HEK293 (cell line): ENCODE results near the gene CBLL2.

ENCODE experiments used
- ZNF248 ChIP-seq: fragments of 450-650 bp; formaldehyde crosslinking; IDR thresholded peaks from 2 replicates; pipeline ENCODE4 v1.5.1; 2017; ENCODE audit warnings: missing biosample characterization, missing genetic modification characterization
- ZNF549 ChIP-seq: fragments of 450-650 bp; IDR thresholded peaks from 2 replicates; pipeline ENCODE4 v1.5.1; 2018; ENCODE audit warnings: missing biosample characterization, missing genetic modification characterization, mild to moderate bottlenecking, inconsistent platforms, moderate library complexity
- ZNF558 ChIP-seq: fragments of 450-650 bp; formaldehyde crosslinking; IDR thresholded peaks from 2 replicates; pipeline ENCODE4 v1.5.1; 2016; ENCODE audit warnings: missing biosample characterization, missing genetic modification characterization
- ZNF600 ChIP-seq: fragments of 450-650 bp; formaldehyde crosslinking; IDR thresholded peaks from 2 replicates; pipeline ENCODE4 v1.5.1; 2016; ENCODE audit warnings: missing biosample characterization, missing genetic modification characterization
- ZNF785 ChIP-seq: fragments of 450-650 bp; formaldehyde crosslinking; IDR thresholded peaks from 2 replicates; pipeline ENCODE4 v1.5.1; 2016; ENCODE audit warnings: missing biosample characterization, missing genetic modification characterization
- ZSCAN23 ChIP-seq: fragments of 450-650 bp; formaldehyde crosslinking; IDR thresholded peaks from 2 replicates; pipeline ENCODE4 v1.5.1; 2016; ENCODE audit warnings: missing biosample characterization, missing genetic modification characterization
- TF ChIP-seq, protein P1 (sequence below): fragments of 450-650 bp; formaldehyde crosslinking; conservative IDR thresholded peaks from 2 replicates; pipeline ENCODE4 v1.5.1; 2016; ENCODE audit warnings: low read depth, missing biosample characterization, missing genetic modification characterization
- TF ChIP-seq, protein P2 (sequence below): fragments of 450-650 bp; formaldehyde crosslinking; IDR thresholded peaks from 2 replicates; pipeline ENCODE4 v1.5.1; 2016; ENCODE audit warnings: missing biosample characterization, missing genetic modification characterization
- TF ChIP-seq, protein P3 (sequence below): fragments of 450-650 bp; formaldehyde crosslinking; IDR thresholded peaks from 2 replicates; pipeline ENCODE4 v1.5.0; 2017; ENCODE audit warnings: missing biosample characterization, missing genetic modification characterization, borderline replicate concordance
- TF ChIP-seq, protein P4 (sequence below): fragments of 450-650 bp; formaldehyde crosslinking; IDR thresholded peaks from 2 replicates; pipeline ENCODE4 v1.5.1; 2016; ENCODE audit warnings: missing biosample characterization, missing genetic modification characterization
- TF ChIP-seq, protein P5 (sequence below): fragments of 450-650 bp; IDR thresholded peaks from 2 replicates; pipeline ENCODE4 v1.5.1; 2018; ENCODE audit warnings: missing biosample characterization, mild to moderate bottlenecking, missing genetic modification characterization
- TF ChIP-seq, protein P6 (sequence below): fragments of 450-650 bp; formaldehyde crosslinking; IDR thresholded peaks from 2 replicates; pipeline ENCODE4 v1.5.1; 2017; ENCODE audit warnings: missing biosample characterization, missing genetic modification characterization

CBLL2 gene

DNA sequence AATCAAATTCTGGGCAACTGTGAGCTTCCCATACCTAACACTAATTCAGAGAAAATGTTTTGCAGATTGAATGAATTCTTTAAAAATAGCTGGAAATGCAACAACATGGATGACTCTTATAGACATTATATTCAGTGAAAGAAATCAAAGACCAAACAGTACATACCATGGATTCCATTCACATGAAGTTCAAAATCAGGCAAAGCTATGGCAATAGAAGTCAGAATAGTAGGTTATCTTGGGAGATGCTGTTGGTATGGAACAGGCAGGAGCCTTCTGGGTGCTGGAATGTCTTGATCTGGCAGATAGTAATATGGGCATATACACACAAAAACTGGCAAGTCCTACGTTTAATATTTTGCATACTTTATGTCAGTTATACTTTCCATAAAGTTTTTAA lies 25.5 kb upstream of the CBLL2 start (continued):
- TF ChIP-seq, protein P1, sequence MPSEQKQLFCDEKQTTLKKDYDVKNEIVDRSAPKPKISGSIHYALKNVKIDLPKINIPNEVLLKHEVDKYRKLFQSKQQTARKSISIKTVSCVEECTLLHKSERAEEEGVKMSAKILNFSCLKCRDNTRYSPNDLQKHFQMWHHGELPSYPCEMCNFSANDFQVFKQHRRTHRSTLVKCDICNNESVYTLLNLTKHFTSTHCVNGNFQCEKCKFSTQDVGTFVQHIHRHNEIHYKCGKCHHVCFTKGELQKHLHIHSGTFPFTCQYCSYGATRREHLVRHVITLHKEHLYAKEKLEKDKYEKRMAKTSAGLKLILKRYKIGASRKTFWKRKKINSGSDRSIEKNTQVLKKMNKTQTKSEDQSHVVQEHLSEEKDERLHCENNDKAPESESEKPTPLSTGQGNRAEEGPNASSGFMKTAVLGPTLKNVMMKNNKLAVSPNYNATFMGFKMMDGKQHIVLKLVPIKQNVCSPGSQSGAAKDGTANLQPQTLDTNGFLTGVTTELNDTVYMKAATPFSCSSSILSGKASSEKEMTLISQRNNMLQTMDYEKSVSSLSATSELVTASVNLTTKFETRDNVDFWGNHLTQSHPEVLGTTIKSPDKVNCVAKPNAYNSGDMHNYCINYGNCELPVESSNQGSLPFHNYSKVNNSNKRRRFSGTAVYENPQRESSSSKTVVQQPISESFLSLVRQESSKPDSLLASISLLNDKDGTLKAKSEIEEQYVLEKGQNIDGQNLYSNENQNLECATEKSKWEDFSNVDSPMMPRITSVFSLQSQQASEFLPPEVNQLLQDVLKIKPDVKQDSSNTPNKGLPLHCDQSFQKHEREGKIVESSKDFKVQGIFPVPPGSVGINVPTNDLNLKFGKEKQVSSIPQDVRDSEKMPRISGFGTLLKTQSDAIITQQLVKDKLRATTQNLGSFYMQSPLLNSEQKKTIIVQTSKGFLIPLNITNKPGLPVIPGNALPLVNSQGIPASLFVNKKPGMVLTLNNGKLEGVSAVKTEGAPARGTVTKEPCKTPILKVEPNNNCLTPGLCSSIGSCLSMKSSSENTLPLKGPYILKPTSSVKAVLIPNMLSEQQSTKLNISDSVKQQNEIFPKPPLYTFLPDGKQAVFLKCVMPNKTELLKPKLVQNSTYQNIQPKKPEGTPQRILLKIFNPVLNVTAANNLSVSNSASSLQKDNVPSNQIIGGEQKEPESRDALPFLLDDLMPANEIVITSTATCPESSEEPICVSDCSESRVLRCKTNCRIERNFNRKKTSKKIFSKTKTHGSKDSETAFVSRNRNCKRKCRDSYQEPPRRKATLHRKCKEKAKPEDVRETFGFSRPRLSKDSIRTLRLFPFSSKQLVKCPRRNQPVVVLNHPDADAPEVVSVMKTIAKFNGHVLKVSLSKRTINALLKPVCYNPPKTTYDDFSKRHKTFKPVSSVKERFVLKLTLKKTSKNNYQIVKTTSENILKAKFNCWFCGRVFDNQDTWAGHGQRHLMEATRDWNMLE (tag by site-specific recombination), result no peak
- TF ChIP-seq ZNF248 (tag by site-specific recombination) (no peak), ZNF549 (tag by site-specific recombination) (no peak), ZNF600 (tag by site-specific recombination) (no peak), ZNF785 (tag by site-specific recombination) (no peak), ZNF558 (tag by site-specific recombination) (no peak), ZSCAN23 (tag by site-specific recombination) (no peak)
- TF ChIP-seq, protein P2, sequence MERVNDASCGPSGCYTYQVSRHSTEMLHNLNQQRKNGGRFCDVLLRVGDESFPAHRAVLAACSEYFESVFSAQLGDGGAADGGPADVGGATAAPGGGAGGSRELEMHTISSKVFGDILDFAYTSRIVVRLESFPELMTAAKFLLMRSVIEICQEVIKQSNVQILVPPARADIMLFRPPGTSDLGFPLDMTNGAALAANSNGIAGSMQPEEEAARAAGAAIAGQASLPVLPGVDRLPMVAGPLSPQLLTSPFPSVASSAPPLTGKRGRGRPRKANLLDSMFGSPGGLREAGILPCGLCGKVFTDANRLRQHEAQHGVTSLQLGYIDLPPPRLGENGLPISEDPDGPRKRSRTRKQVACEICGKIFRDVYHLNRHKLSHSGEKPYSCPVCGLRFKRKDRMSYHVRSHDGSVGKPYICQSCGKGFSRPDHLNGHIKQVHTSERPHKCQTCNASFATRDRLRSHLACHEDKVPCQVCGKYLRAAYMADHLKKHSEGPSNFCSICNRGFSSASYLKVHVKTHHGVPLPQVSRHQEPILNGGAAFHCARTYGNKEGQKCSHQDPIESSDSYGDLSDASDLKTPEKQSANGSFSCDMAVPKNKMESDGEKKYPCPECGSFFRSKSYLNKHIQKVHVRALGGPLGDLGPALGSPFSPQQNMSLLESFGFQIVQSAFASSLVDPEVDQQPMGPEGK (tag by site-specific recombination), result no peak
- TF ChIP-seq, protein P3, sequence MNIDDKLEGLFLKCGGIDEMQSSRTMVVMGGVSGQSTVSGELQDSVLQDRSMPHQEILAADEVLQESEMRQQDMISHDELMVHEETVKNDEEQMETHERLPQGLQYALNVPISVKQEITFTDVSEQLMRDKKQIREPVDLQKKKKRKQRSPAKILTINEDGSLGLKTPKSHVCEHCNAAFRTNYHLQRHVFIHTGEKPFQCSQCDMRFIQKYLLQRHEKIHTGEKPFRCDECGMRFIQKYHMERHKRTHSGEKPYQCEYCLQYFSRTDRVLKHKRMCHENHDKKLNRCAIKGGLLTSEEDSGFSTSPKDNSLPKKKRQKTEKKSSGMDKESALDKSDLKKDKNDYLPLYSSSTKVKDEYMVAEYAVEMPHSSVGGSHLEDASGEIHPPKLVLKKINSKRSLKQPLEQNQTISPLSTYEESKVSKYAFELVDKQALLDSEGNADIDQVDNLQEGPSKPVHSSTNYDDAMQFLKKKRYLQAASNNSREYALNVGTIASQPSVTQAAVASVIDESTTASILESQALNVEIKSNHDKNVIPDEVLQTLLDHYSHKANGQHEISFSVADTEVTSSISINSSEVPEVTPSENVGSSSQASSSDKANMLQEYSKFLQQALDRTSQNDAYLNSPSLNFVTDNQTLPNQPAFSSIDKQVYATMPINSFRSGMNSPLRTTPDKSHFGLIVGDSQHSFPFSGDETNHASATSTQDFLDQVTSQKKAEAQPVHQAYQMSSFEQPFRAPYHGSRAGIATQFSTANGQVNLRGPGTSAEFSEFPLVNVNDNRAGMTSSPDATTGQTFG (tag by site-specific recombination), result no peak
- TF ChIP-seq, protein P4, sequence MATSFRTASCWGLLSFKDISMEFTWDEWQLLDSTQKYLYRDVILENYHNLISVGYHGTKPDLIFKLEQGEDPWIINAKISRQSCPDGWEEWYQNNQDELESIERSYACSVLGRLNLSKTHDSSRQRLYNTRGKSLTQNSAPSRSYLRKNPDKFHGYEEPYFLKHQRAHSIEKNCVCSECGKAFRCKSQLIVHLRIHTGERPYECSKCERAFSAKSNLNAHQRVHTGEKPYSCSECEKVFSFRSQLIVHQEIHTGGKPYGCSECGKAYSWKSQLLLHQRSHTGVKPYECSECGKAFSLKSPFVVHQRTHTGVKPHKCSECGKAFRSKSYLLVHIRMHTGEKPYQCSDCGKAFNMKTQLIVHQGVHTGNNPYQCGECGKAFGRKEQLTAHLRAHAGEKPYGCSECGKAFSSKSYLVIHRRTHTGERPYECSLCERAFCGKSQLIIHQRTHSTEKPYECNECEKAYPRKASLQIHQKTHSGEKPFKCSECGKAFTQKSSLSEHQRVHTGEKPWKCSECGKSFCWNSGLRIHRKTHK, result no peak
- TF ChIP-seq, protein P5, sequence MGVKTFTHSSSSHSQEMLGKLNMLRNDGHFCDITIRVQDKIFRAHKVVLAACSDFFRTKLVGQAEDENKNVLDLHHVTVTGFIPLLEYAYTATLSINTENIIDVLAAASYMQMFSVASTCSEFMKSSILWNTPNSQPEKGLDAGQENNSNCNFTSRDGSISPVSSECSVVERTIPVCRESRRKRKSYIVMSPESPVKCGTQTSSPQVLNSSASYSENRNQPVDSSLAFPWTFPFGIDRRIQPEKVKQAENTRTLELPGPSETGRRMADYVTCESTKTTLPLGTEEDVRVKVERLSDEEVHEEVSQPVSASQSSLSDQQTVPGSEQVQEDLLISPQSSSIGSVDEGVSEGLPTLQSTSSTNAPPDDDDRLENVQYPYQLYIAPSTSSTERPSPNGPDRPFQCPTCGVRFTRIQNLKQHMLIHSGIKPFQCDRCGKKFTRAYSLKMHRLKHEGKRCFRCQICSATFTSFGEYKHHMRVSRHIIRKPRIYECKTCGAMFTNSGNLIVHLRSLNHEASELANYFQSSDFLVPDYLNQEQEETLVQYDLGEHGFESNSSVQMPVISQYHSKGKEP (tag by site-specific recombination), result no peak
- TF ChIP-seq, protein P6, sequence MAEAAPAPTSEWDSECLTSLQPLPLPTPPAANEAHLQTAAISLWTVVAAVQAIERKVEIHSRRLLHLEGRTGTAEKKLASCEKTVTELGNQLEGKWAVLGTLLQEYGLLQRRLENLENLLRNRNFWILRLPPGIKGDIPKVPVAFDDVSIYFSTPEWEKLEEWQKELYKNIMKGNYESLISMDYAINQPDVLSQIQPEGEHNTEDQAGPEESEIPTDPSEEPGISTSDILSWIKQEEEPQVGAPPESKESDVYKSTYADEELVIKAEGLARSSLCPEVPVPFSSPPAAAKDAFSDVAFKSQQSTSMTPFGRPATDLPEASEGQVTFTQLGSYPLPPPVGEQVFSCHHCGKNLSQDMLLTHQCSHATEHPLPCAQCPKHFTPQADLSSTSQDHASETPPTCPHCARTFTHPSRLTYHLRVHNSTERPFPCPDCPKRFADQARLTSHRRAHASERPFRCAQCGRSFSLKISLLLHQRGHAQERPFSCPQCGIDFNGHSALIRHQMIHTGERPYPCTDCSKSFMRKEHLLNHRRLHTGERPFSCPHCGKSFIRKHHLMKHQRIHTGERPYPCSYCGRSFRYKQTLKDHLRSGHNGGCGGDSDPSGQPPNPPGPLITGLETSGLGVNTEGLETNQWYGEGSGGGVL (tag by site-specific recombination), result no peak
